HepG2 (cell line): ENCODE data around the gene SLC25A22. TPM values are rescaled to one million over a fixed set of nuclear protein-coding genes. Genes with fewer than 3 reads are reported as not detected.

Source experiments
- ADNP ChIP-seq: sonication (generic); formaldehyde crosslinking; IDR thresholded peaks from 2 replicates; pipeline ENCODE4 v1.4.0; 2020; ENCODE audit warnings: missing genetic modification reagents
- ATF5 ChIP-seq: sonication (generic); formaldehyde crosslinking; IDR thresholded peaks from 2 replicates; pipeline ENCODE4 v1.4.0; 2020; ENCODE audit warnings: mild to moderate bottlenecking, low read depth, missing genetic modification reagents
- HMG20B ChIP-seq: conservative IDR thresholded peaks from 2 replicates; pipeline ENCODE4 v1.6.1; 2016; ENCODE audit warnings: missing genetic modification reagents, missing compliant biosample characterization
- MTERF4 ChIP-seq: sonication (generic); formaldehyde crosslinking; IDR thresholded peaks from 2 replicates; pipeline ENCODE4 v1.8.0; 2023; ENCODE audit warnings: mild to moderate bottlenecking, missing genetic modification reagents
- SIN3B ChIP-seq: fragments of 150-350 bp; IDR thresholded peaks from 2 replicates; pipeline ENCODE4 v1.6.1; 2014; ENCODE audit warnings: low read length
- SP140L ChIP-seq: sonication (generic); formaldehyde crosslinking; IDR thresholded peaks from 2 replicates; pipeline ENCODE4 v1.4.0; 2020; ENCODE audit warnings: missing genetic modification reagents, borderline replicate concordance
- UBTF ChIP-seq: sonication (generic); formaldehyde crosslinking; IDR thresholded peaks from 2 replicates; pipeline ENCODE4 v1.4.0; 2020; ENCODE audit warnings: mild to moderate bottlenecking, missing genetic modification reagents
- ZBTB26 ChIP-seq: IDR thresholded peaks from 2 replicates; pipeline ENCODE4 v1.6.1; 2016; ENCODE audit warnings: missing compliant biosample characterization, missing genetic modification reagents, borderline replicate concordance
- ZFAT ChIP-seq: sonication (generic); formaldehyde crosslinking; conservative IDR thresholded peaks from 2 replicates; pipeline ENCODE4 v1.8.1; 2023; ENCODE audit warnings: missing genetic modification reagents, inconsistent platforms
- ZNF18 ChIP-seq: sonication (generic); formaldehyde crosslinking; IDR thresholded peaks from 2 replicates; pipeline ENCODE4 v1.8.0; 2022; ENCODE audit warnings: mild to moderate bottlenecking, missing genetic modification reagents; ENCODE audit not compliant: insufficient replicate concordance
- ZNF260 ChIP-seq: sonication (generic); formaldehyde crosslinking; IDR thresholded peaks from 2 replicates; pipeline ENCODE4 v1.4.0; 2020; ENCODE audit warnings: missing genetic modification reagents, low read depth, mild to moderate bottlenecking, borderline replicate concordance
- ZNF614 ChIP-seq: IDR thresholded peaks from 2 replicates; pipeline ENCODE4 v1.6.1; 2018; ENCODE audit warnings: missing biosample characterization, missing genetic modification reagents, inconsistent platforms, borderline replicate concordance
- ZNF674 ChIP-seq: sonication (generic); formaldehyde crosslinking; IDR thresholded peaks from 2 replicates; pipeline ENCODE4 v1.5.0; 2020; ENCODE audit warnings: low read depth, mild to moderate bottlenecking, missing genetic modification reagents
- ZNF687 ChIP-seq: sonication (generic); formaldehyde crosslinking; IDR thresholded peaks from 2 replicates; pipeline ENCODE4 v1.5.1; 2020; ENCODE audit warnings: mild to moderate bottlenecking, missing genetic modification reagents, moderate library complexity
- ZNF792 ChIP-seq: IDR thresholded peaks from 2 replicates; pipeline ENCODE4 v1.6.1; 2016
- ZSCAN22 ChIP-seq: sonication (generic); formaldehyde crosslinking; IDR thresholded peaks from 2 replicates; pipeline ENCODE4 v1.4.0; 2020; ENCODE audit warnings: mild to moderate bottlenecking, missing genetic modification reagents
- polyA plus RNA-seq, 8 experiments: library from polyadenylated mRNA; depleted of rRNA in 3 of 8; stranded (reverse) in 7 of 8; unstranded in 1 of 8; fragments of >200 nt; fragmentation: Illumina TruSeq in 4 of 8; extraction: Trizol in 4 of 8; gene quantifications; 2 replicates each; pipeline versions ENCODE4 v1.2.1 to v1.2.3, GENCODE V29; 2011 to 2016; ENCODE audit warnings: low read depth in 4 of 8, missing spikeins in 1 of 8, mixed read lengths in 1 of 8; ENCODE audit not compliant: insufficient read depth in 1 of 8
- total RNA-seq, 5 experiments: library from RNA; depleted of rRNA; stranded (reverse); fragments of >200 nt; fragmentation: Illumina TruSeq; extraction: Trizol; gene quantifications; 2 replicates each; pipeline ENCODE4 v1.2.3, GENCODE V29; 2016; ENCODE audit warnings: low read depth in 1 of 5

SLC25A22 gene
- total and polyA plus RNA-seq, 2 of the 13 experiments (the other 11 are each of a cell fraction or from before 2014, with no cell fraction given): 12.4 to 19.2 TPM

GRCh38 chr11:830295-831117 lies 32.4 kb upstream of the SLC25A22 start (continued):
- TF ChIP-seq ZNF687 (CRISPR knock-in tag): peak; percentile 93
- TF ChIP-seq SP140L: no peak
- 0 out of 2 replicates have a peak, but pooled peaks have one; percentile 35 for TF ChIP-seq ZNF614 (CRISPR knock-in tag)
- no peak for TF ChIP-seq ZSCAN22 (CRISPR knock-in tag)
- peak; percentile 72; the same call in 1 of the 2 replicates for TF ChIP-seq UBTF
- TF ChIP-seq ZFAT: no peak
- no peak for TF ChIP-seq HMG20B (CRISPR knock-in tag)
- TF ChIP-seq ZNF18 (CRISPR knock-in tag): no peak
- no peak for TF ChIP-seq ATF5
- TF ChIP-seq ADNP (CRISPR knock-in tag): no peak
- TF ChIP-seq ZBTB26: no peak
- TF ChIP-seq ZNF260 (CRISPR knock-in tag): no peak
- no peak for TF ChIP-seq ZNF674 (CRISPR knock-in tag)
- TF ChIP-seq MTERF4 (CRISPR knock-in tag): no peak; the same call in 1 of the 2 replicates
- no peak for TF ChIP-seq SIN3B
- TF ChIP-seq ZNF792 (CRISPR knock-in tag): no peak
